HG03025 (cell line): ENCODE results near the gene MACROH2A1.
"Not testable (repeated sequence)": the region's sequence is repeated elsewhere in the genome, so short reads cannot be mapped to it uniquely, and the experiment has no call there.

ENCODE experiments used
- ATAC-seq: cut with Tn5 transposase; IDR thresholded peaks from one replicate; pipeline ENCODE4 v1.9.1; 2021; ENCODE audit warnings: mild to moderate bottlenecking, moderate library complexity; ENCODE audit not compliant: unreplicated experiment, low FRiP score

MACROH2A1 gene

DNA sequence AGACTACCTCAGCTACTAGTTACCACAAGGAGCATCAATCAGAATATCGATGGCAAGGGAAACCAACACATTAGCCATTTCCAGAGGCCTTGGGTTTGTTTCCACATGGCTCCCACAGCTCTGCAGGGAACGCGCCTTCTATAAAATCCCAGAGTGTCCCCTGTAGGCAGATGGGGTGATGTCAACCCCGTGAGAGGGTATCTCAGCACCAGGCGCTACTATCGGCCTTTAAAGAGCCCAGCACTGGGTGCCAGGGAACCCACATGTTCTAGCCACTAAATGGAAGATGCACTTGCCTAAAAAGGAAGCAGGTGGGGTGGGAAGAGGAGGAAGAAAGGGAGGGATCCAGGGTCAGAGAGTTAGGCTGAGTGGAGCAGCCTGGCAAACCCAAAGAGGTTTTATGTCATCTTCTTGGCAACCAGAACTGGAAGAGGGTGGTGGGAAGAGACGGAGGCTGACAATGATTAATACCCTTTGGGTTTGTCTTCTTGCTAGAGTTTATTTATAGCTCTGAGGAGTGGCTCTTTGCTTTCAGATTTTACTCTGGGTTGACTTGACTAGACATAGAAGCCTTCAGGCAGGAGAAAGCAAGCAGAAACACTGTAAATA lies 19.9 kb downstream of the MACROH2A1 start:
- ATAC-seq = no peak

DNA sequence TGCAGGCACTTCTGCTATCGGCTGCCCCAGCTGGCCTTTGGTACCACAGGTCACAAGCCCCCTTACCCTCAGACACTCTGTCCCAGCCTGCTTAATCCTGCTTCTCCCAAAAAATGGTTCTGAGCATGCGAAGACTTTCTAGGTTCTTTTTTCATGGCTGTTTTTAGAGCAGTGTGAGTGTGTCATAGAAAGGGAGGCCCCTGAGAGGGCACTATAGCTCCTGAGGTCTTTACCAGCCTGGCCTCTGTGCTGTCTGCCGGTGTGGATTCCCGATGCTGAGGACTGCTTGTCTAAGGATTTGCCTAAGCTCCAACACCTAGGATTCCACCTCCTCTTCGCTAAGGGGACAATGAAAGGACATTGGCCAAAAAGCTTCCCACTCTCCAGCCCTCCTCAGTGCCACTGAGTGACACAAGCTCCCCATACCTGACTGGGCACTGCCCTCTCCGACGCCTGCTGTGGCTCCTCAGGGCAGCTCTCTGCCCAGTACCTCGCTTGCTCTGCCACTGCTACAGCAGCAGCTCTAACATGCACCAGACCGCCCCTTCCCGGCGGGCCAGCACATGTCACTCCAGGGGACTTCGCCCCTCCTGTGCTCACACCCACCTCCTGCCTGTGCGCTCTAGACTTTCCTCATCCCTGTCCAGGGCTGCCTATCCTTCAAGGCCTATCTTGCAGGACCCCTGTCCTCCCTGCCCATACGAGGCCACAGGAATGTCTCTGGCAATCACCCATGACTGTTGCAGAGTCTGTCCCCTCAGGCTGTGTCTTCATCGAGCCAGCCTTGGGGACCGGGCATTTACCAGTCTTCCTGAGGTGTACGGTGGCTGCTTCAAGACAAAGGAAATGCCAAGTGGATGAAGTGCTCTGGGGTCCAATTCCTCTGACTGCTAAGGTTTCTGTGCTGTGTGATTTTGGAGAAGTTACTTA lies 21.0 kb downstream of the MACROH2A1 start:
- ATAC-seq = no peak

DNA sequence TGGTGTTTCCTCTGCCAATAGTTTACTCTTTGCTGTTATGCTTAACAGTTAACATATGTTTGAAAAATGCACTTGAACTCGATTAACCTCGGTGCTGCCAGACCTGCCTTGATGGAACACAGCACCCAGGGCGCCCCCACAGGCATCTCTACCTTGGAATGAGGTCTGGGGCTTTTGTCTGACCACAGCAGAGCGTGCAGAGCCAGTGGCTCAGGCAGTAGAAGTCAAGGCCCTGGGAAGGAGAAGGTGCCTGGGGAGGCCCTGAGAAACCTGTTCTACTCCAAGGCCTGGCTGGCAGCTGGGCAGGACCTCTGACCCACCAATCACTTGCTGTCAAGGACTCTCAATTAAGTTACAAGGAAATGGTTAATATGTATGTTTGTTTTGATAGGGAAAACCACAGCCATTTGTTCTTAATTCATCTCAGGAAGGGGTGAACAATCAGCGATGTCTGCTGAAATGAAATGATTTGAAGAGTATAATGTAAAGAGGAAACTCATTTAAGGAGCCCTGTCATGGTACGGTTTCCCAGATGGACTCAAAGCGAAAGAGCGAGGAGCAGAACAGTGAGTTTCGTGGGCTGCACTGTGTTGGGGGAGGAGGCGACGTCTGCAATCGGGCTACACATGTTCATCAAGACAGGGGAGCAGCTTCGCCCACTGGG lies 21.9 kb downstream of the MACROH2A1 start:
- no peak for ATAC-seq

DNA sequence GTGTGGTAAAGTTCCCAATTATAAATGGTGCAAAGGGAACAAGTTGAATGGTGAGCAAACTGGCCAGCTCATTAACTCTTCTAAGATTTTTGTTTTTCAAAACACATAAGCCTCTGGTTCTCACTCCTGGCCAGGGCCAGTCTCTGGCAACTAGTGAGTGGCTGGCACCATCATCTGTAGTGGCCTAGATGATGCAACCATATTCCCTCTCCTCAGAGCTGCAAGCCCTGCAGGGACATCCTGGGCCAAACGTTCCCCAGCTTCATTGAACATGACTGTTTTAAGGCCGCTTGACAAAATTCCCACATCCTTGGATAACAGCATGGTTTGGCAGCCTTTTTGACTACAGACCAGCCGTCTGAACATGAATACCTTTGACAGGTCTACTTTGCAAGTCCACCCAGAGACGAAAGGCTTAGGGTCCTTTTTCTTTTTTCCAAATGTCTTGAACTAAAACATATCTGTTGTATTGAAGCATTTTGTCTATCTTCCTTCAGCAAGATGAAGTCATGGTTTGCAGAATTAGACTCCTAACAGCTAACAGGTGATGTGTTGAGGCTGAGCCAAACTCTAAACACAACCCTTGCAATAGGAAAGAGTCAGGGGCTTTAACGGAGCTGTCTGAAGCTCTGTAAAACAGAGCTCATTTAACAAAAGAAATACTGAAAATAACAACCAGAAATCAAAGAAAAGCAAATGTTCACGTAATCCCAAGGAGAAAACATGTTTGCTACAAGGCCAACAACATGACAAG lies 23.8 kb downstream of the MACROH2A1 start:
- no peak for ATAC-seq

DNA sequence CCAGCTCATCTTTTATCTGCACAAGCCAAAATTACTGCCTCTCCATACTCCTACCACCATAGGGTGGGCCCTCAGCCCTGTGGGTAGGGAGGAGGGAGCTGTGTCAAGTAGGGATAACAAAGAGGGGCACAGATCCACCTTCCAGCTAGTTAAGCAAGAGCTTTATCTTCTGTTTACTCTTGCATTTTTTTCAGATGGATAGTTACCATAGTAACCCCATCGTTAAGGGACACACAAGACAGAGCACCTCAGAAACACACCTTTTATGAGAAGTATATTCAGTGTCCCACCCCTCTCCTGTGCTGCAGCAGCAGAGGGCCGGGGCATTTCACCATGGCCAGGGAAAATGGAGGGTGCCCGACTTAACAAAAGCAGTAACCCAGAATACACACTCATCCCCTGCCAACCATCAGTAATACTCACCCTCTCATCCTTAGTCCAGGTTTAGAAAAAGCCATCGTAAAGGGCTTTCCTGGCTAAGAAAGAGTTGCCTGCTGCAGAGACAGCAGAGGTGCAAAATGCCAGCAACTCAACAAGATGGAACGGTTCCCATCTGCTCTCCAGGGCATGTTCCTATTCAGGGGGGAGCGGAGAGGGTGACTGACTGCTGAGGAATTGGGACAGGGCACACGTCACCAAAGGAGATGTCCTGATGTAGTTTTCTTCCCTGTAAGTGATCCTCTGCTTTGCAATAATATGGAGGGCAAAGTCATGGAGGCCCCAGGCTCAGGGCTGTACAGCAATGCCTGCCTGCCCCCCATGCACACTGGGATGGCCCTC lies 25.1 kb downstream of the MACROH2A1 start:
- ATAC-seq = no peak

DNA sequence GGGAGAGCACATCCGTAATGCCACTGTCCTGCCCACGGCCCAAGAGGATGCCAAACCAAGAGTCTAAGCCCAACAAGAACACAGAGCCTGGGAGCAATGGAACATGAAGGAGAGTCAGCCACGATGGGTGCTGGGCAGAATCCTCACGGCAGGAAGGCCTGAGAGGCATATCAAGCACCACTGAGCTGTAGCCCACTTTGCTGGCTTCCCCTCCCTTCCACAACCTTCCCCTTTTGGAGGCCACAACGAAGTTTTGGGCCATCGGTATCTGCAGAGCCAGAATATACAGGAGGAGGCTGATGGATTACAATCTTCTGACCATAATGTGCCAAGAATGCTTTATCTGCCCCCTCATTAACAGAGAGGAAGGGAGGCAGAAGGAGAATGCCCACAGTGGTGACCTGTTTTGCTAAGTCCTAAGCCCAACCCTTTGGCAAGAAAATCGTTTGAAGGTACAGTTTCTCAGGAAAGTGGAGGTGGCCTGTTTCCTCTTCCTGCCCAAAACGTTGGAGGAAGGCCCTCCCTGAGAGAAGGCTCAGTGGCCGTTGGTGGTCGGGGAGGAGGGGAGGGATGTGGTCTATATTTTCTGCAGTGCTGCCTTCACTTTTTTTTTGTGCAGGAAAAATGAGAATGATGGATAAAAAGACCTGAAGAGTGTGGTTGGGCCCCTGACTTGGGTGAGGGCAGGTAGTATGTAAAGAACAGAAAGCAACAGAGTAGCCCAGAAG lies 26.2 kb downstream of the MACROH2A1 start:
- ATAC-seq = no peak

DNA sequence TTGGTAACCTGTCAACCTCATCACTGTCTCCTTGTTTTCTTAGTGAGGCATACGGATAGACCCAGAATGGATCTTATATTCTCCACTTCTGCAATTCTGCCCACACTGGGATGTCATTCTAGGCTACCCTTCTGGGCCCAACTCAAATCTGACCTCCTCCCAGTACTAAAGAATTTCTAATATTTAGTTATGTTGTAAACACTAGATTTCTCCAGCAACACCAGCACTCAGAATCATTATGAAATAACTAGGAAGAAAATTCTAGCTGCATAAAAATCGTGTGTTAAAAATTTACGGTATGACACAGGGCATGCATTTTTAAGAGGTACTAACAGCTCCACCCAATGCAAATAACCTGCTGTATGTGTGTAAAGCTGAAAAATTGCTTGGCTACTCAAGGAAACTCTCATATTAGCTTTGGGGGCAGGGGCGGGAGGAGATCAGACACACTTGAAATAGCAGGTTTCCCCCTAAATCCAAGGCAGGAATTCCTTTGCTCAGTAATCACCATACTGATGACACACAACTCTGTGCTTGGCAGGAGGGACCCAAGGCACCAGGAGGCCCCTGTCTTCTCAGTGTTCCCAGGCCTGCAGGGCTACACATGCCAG lies 27.3 kb downstream of the MACROH2A1 start:
- no peak for ATAC-seq

DNA sequence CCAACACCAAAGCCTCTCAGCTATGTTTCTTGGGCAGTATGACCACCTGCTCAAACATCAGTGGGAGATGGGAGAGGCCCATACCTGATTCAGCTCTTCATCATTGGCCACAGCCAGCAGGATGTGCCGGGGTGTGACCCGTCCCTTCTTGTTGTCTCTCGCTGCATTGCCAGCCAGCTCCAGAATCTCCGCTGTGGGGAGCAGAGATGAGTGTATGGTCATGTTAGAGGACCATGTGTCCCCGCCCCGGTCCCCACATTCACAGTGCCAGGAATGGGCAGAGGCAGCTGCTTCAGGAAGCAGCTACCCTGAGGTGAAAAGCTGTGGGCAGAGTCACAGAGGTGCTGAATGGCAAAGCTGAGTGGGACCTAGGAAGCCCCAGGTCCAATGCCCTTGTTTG lies 29.1 kb downstream of the MACROH2A1 start:
- no peak for ATAC-seq

DNA sequence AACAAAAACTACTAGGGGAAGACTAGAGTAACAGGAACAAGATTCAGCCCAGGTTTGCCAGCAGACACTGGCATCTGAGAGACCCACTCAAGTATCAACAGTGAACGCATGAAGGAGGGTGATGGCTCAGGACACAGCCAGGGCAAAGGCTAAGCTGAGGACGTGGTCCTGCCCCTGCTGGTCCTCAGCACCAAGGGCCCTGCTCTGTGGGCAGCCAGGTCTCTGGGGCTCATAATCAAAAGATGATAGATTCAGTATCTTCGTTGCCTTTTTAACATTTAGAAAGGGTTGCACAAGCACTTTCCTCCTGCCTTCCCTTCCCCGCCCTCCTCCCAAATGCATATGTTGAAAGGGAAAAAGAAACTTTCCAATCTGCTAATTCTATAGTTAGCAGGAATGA lies 31.5 kb downstream of the MACROH2A1 start:
- ATAC-seq = no peak

DNA sequence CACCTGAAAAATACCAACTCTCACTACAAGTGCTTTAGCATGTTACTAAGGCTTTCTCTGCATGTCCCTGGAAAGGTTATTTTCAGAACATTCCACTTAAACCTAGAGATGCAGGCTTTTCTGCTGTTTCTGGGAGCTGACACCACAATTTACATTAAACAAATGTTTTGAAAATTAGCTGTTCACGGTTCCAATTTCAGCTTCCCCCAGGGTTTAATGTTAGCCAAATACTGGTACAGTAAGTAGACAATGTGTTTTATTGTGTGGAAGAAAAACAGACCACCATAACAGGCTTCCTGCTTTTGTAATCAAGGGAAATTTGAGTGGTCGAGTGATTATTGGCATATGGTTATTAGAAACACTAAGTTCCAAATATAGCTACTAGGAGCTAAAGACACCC lies 32.0 kb downstream of the MACROH2A1 start:
- ATAC-seq = no peak

DNA sequence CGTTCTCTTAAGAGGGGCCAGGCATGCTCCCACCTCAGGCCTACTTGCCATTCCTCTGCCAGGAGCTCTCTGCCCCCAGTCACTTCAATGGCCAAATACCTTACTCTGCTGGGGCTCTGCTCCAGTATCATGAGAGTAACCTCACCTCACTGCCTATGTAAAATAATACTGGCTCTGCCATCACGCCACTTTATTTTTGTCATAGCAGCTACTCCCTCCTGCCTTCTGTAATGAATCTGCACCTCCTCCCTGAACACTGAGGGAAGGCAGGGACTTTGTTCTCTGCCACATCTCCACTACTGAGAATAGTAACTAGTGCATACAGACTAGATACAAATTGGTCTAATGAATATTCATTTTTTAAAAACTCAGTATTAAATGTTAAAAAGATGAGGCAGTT lies 33.8 kb downstream of the MACROH2A1 start:
- ATAC-seq = no peak

DNA sequence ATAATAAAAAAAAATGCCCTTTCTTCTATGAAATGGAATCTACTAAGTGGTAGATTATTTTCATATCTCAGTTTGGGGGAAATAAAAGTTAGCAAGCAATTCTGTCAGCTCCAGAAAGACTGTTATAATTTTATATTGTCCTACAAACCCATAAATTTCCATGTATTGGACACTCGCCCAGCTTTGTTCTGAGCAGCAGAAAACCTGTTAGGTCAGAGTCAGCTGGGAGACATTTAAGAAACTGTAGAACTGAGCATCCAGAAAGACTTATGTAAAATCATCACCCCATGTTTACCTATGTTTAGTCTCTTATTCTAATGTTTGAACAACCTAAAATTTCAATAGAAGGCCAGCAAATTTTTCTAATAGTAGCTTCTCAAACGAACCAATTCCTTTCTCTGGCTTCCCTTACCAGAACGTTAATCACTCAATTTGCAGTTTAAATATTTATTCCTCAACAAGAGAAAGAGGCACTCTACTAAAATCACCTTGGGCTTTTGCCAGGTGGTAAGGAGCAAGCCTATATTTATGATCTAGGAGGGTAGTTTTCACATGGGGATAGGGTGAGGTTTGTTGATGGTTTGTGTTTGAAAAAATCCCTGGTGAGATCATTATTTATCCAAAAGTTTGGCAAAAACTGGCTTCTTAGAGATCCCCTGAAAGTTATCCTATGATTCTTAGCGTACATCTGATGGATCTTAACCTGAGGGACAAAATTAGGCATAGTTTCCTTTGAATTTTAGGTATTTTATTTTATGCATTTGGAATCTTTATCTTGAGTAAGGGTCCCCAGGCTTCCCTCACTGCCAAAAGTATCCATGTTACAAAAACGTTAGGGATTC lies 34.4 kb downstream of the MACROH2A1 start:
- no peak for ATAC-seq

DNA sequence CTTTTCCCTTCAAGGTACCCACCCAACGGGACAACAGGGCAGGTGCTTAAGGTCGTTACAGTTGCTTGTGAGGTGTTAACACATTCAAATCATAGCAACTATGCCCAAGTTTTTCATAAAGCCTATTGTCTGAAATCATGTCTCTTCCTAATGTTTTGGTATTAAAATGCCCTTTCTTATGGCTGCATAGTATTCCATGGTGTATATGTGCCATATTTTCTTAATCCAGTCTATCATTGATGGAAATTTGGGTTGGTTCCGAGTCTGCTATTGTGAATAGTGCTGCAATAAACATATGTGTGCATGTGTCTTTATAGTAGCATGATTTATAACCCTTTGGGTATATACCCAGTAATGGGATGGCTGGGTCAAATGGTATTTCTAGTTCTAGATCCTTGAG lies 35.7 kb downstream of the MACROH2A1 start:
- ATAC-seq = not testable (repeated sequence)

DNA sequence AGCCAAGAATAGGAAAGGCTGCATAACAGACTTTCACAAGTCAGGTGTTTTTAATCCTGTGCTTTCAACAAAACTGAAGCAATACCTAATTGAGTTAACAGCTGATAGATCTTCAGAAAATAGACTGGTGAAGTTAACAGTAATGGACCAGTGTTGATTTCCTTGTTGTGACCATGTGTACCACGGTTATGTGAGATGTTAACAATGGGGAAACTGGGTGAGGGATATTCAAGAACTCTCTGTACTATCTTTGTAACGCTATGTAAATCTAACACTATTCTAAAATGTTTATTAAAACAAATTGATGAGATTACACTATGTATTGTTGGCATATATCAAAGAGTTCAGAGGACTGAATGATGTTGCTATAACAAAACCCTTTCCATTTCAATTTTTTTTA lies 36.9 kb downstream of the MACROH2A1 start:
- no peak for ATAC-seq

DNA sequence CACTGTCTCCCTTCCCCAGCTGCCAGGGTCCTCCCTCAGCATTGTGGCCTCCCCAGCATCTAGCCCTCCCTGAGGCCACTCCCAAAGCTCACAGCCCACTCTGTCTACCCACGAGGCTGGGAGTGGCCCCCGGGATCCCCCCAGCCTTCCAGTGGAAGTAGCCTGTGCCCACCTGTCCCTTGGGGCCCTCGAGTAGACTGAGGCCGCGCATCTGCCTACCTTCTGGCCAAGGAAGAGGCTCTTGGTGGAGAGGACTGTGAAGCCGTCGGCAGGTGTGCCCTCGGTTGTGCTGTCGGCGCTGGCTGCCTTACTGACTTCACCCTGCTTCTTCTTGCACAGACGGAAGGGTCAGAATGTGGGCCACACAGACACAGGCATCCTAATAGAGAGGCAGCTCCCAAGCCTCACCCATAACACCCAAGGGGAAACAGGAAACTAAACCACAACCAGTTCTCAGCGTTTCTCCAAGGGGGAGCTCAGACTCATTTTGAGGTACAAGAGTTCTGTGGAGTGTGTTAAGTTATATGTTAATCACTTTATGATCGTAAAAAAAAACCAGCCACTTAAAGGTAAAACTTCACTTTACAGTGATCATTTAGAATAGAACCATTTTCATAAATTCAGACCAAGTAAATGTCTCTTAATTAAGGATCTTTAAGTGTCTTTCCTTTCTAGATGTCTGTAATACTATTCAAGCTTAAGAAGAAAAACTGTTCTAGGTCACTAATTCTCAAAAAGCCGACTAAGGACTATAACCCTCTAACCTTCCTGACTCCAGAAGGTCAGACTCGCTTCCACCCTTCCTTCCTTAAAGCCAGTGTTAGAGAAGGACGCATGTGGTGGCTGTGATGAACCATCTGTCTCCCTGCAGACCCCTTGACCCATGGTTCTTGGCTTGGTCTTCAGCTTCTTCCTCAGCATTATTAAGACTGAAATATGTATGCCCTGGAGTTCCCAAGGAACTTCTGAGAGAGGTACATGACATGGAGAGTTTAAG lies 38.5 kb downstream of the MACROH2A1 start:
- no peak for ATAC-seq

DNA sequence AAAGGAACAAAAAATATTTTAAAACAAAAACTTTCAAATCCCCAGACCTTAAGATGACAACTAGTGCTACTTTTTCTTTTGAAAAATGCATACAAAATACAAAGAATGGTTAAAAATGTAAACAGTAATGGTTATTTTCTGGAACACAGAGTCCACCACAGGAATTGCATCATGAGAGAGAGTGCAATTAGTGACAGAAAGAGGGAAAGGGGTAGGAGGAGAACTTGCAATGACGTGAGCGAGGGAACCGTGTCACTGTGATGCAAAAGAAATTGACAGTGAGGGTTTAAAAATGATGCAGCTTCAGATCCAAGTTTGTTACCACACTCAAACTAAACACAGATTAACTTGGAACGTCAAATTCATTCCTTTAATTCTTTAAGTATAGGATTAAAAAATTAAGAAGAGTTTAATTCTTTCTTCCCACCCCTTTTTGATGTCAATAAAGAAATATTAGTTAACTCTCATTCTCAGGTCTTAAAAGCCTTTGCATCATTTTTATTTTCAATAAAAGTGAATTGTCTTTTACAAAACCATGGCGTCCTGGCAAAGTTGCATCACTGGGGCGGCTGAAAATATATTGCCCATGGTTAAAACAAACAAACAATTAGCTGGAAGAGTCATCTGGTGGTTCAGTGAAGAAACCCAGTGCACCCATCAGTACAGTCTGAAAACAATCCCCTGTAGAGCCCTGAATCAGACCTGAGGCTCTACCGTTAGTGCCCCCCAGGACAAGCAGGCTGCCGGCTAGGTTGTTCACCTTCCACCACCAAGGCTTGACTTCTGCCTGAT lies 39.5 kb downstream of the MACROH2A1 start:
- ATAC-seq = no peak
